COLO668 (cell line): ENCODE data around the gene BMP7.
"Not testable (repeated sequence)": the region's sequence is repeated elsewhere in the genome, so short reads cannot be mapped to it uniquely, and the experiment has no call there.

Experiments
- DNase-seq: peaks from one replicate; lab custom pipeline; 2025; ENCODE audit not compliant: unreplicated experiment; lab: John Stamatoyannopoulos, UW

Gene BMP7

GRCh38 chr20:57251344-57251743 lies 15.1 kb downstream of the BMP7 start:
- no peak for DNase-seq

DNA sequence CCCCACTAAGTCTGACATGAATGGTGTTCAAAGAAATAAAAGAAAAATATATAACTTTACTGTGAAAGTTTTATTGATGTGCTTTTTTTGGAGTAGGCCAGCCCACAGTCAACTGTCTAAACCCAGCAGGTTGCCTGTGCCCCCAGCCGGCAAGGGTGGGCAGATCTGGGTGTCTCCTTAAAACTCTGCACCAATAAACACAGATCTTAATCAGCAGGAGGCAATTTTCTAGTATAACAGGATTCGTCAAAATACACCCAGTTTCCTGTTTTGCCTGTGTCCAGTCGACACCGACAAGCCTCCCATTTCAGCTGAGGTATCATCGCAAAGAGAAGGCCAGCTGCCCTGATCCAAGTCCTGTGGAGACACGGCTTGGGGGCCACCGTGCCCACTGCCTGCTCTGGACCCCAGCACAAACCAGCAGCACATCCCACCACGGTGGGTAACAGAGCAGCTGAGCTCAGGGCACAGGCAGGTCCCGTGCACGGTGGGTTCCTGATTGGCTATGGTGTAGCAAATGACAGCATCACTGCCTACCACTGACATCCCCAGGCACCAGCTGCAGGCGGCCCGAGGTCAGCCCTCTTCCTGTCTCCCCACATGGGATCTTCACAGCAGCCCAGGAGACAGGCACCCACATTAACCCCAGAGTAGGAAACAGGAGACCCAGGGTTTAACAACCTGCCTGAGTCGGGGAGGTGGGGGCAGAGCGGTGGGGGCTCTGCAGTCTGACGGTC lies 15.7 kb downstream of the BMP7 start:
- DNase-seq, result no peak

DNA sequence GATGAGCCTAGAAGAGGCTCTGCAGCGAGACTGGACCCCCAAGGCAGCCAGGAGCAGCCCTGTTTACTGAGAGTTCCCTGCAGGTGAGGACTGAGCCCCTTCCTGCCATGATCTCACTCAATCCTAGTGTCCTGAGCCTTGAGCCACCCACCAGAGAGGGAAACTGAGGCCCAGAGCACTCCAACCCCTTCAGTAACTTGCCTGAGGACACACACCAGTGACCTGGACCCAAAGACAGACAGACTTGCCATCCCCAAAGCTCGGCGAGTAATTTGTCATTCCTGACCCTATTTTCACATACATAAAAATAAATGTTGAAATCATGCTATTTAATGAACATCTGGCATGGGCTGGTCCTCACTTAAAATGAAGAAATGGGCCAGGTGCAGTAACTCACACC lies 16.7 kb downstream of the BMP7 start:
- DNase-seq, result no peak

GRCh38 chr20:57249073-57249472 lies 17.4 kb downstream of the BMP7 start:
- no peak for DNase-seq

- DNase-seq, result no peak
Measured at GRCh38 chr20:57248132-57248797, 18.2 kb downstream of the BMP7 start.

GRCh38 chr20:57247292-57247965 lies 19.0 kb downstream of the BMP7 start:
- DNase-seq, result no peak

DNA sequence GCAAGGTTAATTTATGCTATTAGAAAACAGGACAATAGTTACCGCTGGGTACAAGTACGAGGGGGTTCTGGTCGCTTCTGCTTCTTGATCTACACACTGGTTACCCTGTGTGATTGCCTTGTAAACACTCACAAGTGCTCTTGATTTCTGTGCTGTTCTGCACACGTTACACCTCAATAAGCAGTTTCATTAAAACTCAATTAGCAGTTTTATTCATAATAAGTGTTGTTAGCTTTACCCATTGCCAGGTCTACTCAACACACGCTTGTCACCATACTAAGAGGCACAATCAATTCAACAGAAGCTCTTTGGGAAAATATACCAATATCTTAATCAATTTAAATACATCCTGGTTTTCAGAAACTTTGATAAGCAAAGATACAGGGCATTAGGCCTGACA lies 20.4 kb downstream of the BMP7 start:
- DNase-seq, result no peak

GRCh38 chr20:57244627-57245214 lies 21.7 kb downstream of the BMP7 start:
- no peak for DNase-seq

DNA sequence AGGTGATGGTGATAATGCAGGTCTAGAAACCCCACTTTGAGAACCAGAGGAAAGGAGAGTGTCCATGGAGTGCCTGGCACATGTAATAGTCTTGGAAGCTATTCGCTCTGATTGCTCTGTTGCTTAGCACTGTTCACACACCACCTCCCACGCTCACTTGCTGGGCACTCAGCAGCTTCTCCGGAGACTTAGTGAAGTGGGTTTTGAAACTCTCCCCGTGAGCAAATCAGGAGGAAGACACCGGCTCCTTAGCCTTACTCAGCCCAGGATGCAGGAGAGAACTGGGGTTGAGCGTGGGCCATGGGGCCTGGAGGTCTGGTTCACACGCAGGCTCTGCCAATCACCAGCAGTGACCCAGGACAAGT lies 22.2 kb downstream of the BMP7 start:
- no peak for DNase-seq

GRCh38 chr20:57243480-57244220 lies 22.8 kb downstream of the BMP7 start:
- no peak for DNase-seq

GRCh38 chr20:57242414-57242813 lies 24.0 kb downstream of the BMP7 start:
- DNase-seq, result no peak

GRCh38 chr20:57241363-57241991 lies 25.0 kb downstream of the BMP7 start:
- no peak for DNase-seq

DNA sequence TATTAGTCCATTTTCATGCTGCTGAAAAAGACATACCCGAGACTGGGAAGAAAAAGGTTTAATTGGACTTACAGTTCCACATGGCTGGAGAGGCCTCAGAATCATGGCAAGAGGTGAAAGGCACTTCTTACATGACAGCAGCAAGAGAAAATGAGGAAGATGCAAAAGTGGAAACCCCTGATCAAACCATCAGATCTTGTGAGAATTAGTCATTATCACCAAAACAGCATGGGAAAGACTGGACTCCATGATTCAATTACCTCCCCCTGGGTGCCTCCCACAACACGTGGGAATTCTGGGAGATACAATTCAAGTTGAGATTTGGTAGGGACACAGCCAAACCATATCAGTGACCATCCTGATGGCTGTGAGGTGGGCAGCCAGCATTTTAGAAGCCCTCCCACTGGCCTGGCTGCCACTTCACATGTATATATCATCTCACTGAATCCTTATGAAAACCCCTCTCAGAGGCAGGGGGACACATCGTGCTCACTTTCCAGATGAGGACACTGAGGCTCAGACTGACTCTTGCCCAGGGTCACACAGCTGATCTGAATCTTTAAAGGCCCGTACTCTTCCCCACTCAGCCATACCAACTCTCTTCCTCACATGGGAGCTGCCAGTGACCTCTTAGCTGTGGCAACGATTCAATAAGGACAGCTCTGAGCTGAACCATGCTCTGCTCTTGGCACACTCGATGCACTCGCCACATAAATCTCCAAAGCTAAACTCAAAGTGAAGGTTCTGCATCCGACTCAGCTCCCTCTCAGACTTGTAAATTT lies 25.7 kb downstream of the BMP7 start:
- DNase-seq, result no peak

DNA sequence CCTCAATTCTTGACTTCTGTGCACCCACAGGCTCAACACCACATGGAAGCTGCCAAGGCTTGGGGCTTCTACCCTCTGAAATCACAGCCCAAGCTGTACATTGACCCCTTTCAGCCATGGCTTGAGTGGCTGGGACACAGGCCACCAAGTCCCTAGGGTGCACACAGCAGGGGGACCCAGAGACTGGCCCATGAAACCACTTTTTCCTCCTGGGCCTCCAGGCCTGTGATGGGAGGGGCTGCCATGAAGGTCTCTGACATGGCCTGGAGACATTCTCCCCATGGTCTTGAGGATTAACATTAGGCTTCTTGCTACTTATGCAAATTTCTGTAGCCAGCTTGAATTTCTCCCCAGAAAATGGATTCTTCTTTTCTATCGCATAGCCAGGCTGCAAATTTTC lies 26.7 kb downstream of the BMP7 start:
- DNase-seq, result not testable (repeated sequence)

DNA sequence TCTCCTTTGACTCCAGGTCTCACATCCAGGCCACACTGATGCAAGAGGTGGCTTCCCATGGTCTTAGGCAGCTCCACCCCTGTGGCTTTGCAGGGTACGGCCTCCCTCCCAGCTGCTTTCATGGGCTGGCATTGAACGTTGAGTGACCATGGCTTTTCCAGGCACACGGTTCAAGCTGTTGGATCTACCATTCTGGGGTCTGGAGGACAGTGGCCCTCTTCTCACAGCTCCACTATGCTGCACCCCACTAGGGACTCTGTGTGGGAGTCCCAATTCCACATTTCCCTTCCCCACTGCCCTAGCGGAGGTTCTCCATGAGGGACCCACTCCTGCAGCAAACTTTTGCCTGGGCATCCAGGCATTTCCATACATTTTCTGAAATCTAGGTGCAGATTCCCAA lies 27.1 kb downstream of the BMP7 start:
- not testable (repeated sequence) for DNase-seq

DNA sequence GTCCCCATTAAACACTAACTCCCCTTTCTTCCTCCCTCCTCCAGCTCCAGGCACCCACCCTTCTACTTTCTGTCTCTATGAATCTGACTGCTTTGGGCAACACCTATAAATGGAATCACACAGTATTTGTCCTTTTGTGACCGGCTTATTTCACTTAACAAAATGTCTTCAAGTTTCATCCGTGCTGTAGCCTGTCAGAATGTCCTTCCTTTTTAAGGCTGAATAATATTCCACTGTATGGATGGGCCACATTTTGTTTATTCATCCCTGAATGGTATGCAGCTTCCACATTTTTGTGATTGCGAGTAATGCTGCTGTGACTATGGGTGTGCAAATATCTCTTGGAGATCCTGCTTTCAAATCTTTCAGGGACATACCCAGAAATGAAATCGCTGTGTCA lies 28.4 kb downstream of the BMP7 start:
- no peak for DNase-seq

GRCh38 chr20:57237585-57237953 lies 28.9 kb downstream of the BMP7 start:
- DNase-seq, result no peak

DNA sequence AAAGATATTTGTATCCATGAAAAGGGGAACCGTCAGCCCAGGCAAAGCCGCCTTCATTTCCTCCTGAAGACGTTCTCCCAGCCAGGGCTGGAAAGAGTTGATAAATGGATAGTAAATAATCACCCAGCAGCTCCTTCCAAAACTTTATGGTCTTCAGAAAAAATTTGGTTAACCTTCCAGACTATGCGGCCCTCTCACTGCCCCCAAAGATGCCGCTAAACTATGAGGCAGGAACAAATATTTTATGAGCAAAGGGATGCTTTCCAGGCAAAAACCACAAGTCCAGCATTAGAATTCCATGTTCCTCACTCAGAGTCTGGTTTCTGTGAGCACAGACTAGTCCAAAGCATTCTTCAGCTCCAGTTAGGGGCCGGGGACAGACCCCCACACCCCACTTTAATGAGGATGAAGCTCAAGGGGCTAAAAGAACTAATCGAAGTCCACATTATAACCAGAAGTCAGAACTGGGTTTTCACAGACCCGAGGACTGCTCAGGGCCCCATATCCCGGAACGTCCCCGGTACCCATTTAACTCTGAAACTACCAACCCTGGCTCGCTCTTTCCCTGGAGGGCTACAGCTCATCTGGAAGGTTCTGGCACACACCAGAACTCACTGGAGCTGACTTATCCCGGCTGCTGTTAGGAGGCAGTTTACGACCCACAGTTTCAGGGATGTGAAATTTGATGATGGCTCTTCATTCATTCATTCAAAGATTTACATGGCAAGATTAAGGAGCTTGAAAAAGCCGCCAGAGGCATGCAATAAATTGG lies 29.4 kb downstream of the BMP7 start:
- DNase-seq, result no peak

- DNase-seq, result no peak
Measured at GRCh38 chr20:57234556-57235251, 31.7 kb downstream of the BMP7 start.
